ENCODE results near the gene NAB2. TPM values are rescaled to one million over a fixed set of nuclear protein-coding genes. Genes with fewer than 3 reads are reported as not detected.

Gene NAB2
- total RNA-seq, 1 donor, result 41.8 TPM

GRCh38 chr12:57086493-57087009, 2.4 kb upstream of the NAB2 start:
- TF ChIP-seq CTCF (IDR thresholded peaks at IDR 0.05; ENCODE audit: insufficient read depth, low read length), result peak; percentile 49
- DNase-seq (ENCODE audit: low read depth), result peak; percentile 76
- H3K4me3 ChIP-seq (ENCODE audit: low read depth, low read length), result peak overlapping the region; percentile 83

GRCh38 chr12:57087010-57087690, 1.8 kb upstream of the NAB2 start:
- peak; percentile 92 for DNase-seq (ENCODE audit: low read depth)
- no peak for TF ChIP-seq CTCF (IDR thresholded peaks at IDR 0.05; ENCODE audit: insufficient read depth, low read length)
- H3K4me3 ChIP-seq (ENCODE audit: low read depth, low read length), result peak overlapping the region; percentile 83

GRCh38 chr12:57087691-57088353, 1.1 kb upstream of the NAB2 start:
- DNase-seq (ENCODE audit: low read depth), result peak; percentile 96
- peak overlapping the region; percentile 69 for H3K4me3 ChIP-seq (ENCODE audit: low read depth, low read length)
- no peak for TF ChIP-seq CTCF (IDR thresholded peaks at IDR 0.05; ENCODE audit: insufficient read depth, low read length)

GRCh38 chr12:57089271-57090245, 644 bp downstream of the NAB2 start:
- H3K4me3 ChIP-seq (ENCODE audit: low read depth, low read length), result peak overlapping the region; percentile 95
- no peak for TF ChIP-seq CTCF (IDR thresholded peaks at IDR 0.05; ENCODE audit: insufficient read depth, low read length)
- DNase-seq (ENCODE audit: low read depth), result peak; percentile 69

GRCh38 chr12:57090490-57090889, 1.6 kb downstream of the NAB2 start:
- no peak for DNase-seq (ENCODE audit: low read depth)
- H3K4me3 ChIP-seq (ENCODE audit: low read depth, low read length), result peak overlapping the region; percentile 95
- no peak for TF ChIP-seq CTCF (IDR thresholded peaks at IDR 0.05; ENCODE audit: insufficient read depth, low read length)

- DNase-seq (ENCODE audit: low read depth), result no peak
- peak overlapping the region; percentile 95 for H3K4me3 ChIP-seq (ENCODE audit: low read depth, low read length)
- peak; percentile 33 for TF ChIP-seq CTCF (IDR thresholded peaks at IDR 0.05; ENCODE audit: insufficient read depth, low read length)
Observed at GRCh38 chr12:57090924-57091637, 2.2 kb downstream of the NAB2 start.

All from fibroblast of the aortic adventitia (primary cell).